Parathyroid adenoma (tissue), 2 donors: ENCODE measurements around the gene CCDC120.

Source experiments
- H2AFZ ChIP-seq: fragments of 300-600 bp; sonication (generic); one replicate; pipeline ENCODE4 v1.7.0; 2017; ENCODE audit warnings: antibody characterized with exemption, mild to moderate bottlenecking
- H3K27ac ChIP-seq: fragments of 300-600 bp; sonication (generic); one replicate; pipeline ENCODE4 v1.7.0; 2017
- H3K27me3 ChIP-seq: fragments of 300-600 bp; sonication (generic); one replicate; pipeline ENCODE4 v1.7.0; 2017; ENCODE audit warnings: low read length; ENCODE audit not compliant: control insufficient read depth, insufficient read depth
- H3K36me3 ChIP-seq: fragments of 300-600 bp; sonication (generic); one replicate; pipeline ENCODE4 v1.7.0; 2017; ENCODE audit warnings: low read length; ENCODE audit not compliant: control insufficient read depth, insufficient read depth
- H3K4me1 ChIP-seq: fragments of 300-600 bp; sonication (generic); one replicate; pipeline ENCODE4 v1.7.0; 2017; ENCODE audit warnings: control low read depth
- H3K4me2 ChIP-seq: fragments of 300-600 bp; sonication (generic); one replicate; pipeline ENCODE4 v1.7.0; 2017; ENCODE audit warnings: low read length
- H3K4me3 ChIP-seq: fragments of 300-600 bp; sonication (generic); one replicate; pipeline ENCODE4 v1.7.0; 2017; ENCODE audit warnings: low read depth, low read length
- H3K79me2 ChIP-seq: fragments of 300-600 bp; sonication (generic); one replicate; pipeline ENCODE4 v1.7.0; 2017; ENCODE audit warnings: control low read depth
- H3K9ac ChIP-seq: fragments of 300-600 bp; sonication (generic); one replicate; pipeline ENCODE4 v1.7.0; 2017; ENCODE audit warnings: mild to moderate bottlenecking
- H3K9me3 ChIP-seq: fragments of 300-600 bp; sonication (generic); one replicate; pipeline ENCODE4 v1.7.0; 2017; ENCODE audit warnings: low read length; ENCODE audit not compliant: control insufficient read depth
- TF ChIP-seq, protein P1 (sequence below): fragments of 300-600 bp; sonication (generic); IDR thresholded peaks from one replicate; pipeline ENCODE4 v1.7.0; 2017; ENCODE audit warnings: antibody characterized with exemption, mild to moderate bottlenecking
- donor health status: primary hyperparathyroidism.

The CCDC120 gene

DNA sequence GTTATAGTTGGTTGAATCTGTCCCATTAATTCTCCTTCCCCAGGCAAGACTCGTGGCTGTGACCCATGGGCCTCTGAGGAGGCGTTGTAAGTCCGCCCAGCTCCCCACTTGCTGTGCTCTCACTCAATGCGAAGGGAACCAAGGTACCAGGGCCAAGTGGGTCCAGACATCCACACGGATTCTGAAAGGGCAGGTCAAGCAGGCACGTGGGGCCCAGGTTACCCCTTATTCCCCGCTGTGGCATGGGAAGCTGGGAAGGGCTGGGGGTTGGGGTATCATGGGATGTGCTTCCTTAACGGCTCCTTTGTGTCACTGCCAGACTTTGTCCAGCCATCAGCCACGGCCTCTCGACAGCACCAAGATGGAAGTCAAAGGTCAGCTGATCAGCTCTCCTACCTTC is 3.1 kb downstream of the CCDC120 start:
- Histone ChIP-seq H3K27ac (no peak overlapping the region), H3K79me2 (peaks cover 10% of the 10 kb centered on the region), H3K4me1 (no peaks in the 10 kb centered on the region), H3K9ac (no peak overlapping the region), H3K36me3 (no peaks in the 10 kb centered on the region), H3K27me3 (no peaks in the 10 kb centered on the region), H3K4me3 (no peak overlapping the region), H3K9me3 (no peaks in the 10 kb centered on the region), H3K4me2 (no peak overlapping the region), H2AFZ (no peak overlapping the region)
- TF ChIP-seq, protein P1, sequence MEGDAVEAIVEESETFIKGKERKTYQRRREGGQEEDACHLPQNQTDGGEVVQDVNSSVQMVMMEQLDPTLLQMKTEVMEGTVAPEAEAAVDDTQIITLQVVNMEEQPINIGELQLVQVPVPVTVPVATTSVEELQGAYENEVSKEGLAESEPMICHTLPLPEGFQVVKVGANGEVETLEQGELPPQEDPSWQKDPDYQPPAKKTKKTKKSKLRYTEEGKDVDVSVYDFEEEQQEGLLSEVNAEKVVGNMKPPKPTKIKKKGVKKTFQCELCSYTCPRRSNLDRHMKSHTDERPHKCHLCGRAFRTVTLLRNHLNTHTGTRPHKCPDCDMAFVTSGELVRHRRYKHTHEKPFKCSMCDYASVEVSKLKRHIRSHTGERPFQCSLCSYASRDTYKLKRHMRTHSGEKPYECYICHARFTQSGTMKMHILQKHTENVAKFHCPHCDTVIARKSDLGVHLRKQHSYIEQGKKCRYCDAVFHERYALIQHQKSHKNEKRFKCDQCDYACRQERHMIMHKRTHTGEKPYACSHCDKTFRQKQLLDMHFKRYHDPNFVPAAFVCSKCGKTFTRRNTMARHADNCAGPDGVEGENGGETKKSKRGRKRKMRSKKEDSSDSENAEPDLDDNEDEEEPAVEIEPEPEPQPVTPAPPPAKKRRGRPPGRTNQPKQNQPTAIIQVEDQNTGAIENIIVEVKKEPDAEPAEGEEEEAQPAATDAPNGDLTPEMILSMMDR = no peak

DNA sequence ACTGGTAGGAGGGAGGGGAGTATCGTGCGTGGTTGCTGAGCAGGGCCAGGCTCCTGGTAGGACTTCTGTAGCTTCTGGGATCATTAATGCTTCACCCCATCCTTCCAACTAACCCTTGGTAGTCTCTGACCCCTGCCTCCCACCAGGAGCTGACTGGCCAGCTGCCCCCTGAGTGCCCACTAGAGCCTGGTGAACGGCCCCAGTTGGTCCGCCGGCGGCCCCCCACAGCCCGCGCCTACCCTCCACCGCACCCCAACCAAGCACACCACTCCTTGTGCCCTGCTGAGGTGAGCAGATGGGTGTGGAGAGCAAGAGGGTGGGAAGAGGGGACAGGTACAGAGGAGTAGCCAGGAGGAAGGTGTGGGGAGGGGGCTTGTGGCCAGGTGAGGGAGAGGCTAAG is 4.9 kb downstream of the CCDC120 start:
- Histone ChIP-seq H3K4me3 (no peak overlapping the region), H3K4me2 (no peak overlapping the region), H3K9ac (no peak overlapping the region), H3K27me3 (no peaks in the 10 kb centered on the region), H3K4me1 (no peaks in the 10 kb centered on the region), H3K9me3 (no peaks in the 10 kb centered on the region), H2AFZ (no peak overlapping the region), H3K79me2 (peaks cover 10% of the 10 kb centered on the region), H3K36me3 (no peaks in the 10 kb centered on the region), H3K27ac (no peak overlapping the region)
- TF ChIP-seq, protein P1 = no peak

DNA sequence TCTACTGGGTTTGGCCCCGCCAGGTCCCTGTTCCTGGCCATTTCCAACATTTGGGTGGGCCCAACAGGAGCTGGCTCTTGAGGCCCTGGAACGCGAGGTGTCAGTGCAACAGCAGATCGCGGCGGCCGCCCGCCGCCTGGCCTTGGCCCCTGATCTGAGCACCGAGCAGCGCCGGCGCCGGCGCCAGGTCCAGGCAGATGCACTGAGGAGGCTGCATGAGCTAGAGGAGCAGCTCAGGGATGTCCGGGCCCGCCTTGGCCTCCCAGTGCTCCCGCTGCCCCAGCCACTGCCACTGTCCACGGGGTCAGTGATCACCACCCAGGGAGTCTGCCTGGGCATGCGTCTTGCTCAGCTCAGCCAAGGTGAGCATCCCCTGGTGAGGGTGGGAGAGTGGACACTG is 5.5 kb downstream of the CCDC120 start:
- no peak overlapping the region for H3K9ac ChIP-seq
- H3K27me3 ChIP-seq = no peaks in the 10 kb centered on the region
- H3K4me3 ChIP-seq = no peak overlapping the region
- no peak overlapping the region for H3K27ac ChIP-seq
- H3K36me3 ChIP-seq = no peaks in the 10 kb centered on the region
- H2AFZ ChIP-seq = no peak overlapping the region
- TF ChIP-seq, protein P1 = no peak
- H3K79me2 ChIP-seq = peaks cover 10% of the 10 kb centered on the region
- H3K4me2 ChIP-seq = no peak overlapping the region
- no peaks in the 10 kb centered on the region for H3K4me1 ChIP-seq
- H3K9me3 ChIP-seq = no peaks in the 10 kb centered on the region

DNA sequence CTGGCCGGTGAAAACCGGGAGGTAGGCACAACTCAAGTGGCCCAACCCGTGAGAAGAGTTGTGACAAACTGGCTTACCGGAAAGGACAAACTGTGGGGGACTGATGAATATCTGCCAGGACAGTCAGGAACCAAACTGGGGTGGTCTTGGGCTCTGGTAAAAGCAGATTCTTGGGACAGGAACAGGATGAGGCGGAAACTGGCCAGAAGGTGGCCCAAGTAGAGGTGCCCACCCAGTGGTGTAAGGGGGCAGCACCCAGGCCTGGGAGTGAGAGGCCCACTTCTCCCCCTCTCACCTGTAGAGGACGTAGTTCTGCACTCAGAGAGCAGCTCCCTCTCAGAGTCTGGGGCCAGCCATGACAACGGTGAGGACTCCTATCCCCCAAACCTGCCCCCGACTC is 5.9 kb downstream of the CCDC120 start:
- no peak overlapping the region for H2AFZ ChIP-seq
- no peaks in the 10 kb centered on the region for H3K27me3 ChIP-seq
- peaks cover 8% of the 10 kb centered on the region for H3K79me2 ChIP-seq
- no peak overlapping the region for H3K4me2 ChIP-seq
- H3K27ac ChIP-seq = no peak overlapping the region
- H3K4me1 ChIP-seq = no peaks in the 10 kb centered on the region
- TF ChIP-seq, protein P1 = no peak
- H3K9me3 ChIP-seq = no peaks in the 10 kb centered on the region
- H3K36me3 ChIP-seq = no peaks in the 10 kb centered on the region
- H3K9ac ChIP-seq = no peak overlapping the region
- H3K4me3 ChIP-seq = no peak overlapping the region

DNA sequence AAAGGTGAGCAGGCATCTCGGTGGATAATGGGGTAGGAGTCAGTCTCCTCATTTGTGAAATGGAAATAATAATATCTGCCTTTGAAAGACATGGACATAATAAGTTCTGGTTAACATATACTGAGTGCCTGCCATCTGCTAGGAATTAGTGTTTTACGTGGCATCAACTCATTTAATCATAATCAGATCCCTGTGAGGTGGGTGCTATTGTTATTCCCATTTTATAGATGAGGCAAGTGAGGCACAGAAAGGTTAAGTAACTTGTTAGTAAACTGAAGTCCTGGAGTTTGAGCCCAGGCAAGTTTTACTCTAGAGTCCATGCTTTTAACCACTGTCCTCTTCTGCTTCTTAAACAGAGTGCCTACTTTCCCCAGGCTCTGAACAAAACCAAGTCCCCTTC is 7.5 kb downstream of the CCDC120 start:
- TF ChIP-seq, protein P1 = no peak
- Histone ChIP-seq H3K4me2 (no peak overlapping the region), H3K9me3 (no peaks in the 10 kb centered on the region), H3K4me1 (no peaks in the 10 kb centered on the region), H3K9ac (no peak overlapping the region), H3K79me2 (peaks cover 3% of the 10 kb centered on the region), H3K27ac (no peak overlapping the region), H3K27me3 (no peaks in the 10 kb centered on the region), H3K36me3 (no peaks in the 10 kb centered on the region), H2AFZ (no peak overlapping the region), H3K4me3 (no peak overlapping the region)
